ENCODE data around the gene PGPEP1.
"Not testable (repeated sequence)": the region's sequence is repeated elsewhere in the genome, so short reads cannot be mapped to it uniquely, and the experiment has no call there.

Gene PGPEP1

DNA sequence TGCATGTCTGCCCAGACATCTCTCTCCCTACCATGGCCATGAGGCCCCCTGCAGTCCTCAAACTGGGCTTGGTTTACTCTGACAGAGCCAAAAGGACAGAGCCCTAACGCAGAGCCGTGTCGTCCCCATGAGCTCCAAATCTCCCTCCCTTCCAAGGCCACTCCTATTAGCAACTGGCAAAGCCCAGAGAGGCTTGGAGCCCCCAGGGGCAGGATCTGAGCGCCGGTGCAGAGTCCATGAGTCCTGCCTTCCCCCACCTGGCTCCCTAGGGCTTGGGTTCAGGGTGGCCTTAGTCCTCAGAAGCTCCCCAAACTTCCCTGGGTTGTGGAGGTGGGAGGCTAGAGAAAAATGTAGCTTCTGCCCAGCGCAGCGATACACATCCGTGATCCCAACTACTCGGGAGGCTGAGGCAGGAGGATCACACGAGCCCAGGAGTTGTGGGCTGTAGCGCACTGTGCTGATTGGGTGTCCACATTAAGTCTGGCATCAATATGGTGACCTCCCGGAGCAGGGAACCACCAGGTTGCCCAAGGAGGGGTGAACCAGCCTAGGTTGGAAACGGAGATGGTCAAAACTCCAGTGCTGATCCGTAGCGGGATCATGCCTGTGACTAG lies 7.4 kb upstream of the PGPEP1 start:
- no peak for DNase-seq

DNA sequence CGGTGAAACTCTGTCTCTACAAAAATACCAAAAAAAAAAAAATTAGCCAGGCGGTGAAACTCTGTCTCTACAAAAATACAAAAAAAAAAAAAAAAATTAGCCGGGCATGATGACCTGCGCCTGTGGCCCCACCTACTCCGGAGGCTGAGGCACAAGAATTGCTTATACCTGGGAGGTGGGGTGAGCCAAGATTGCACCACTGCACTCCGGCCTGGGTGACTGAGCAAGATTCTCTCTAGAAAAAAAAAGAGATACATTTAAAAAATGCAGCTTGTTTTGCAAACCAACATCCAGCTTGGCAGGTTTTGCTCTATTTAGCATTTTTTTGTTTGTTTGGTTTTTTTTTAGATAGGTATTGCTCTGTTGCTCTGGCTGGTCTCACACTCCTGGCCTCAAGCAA lies 6.7 kb upstream of the PGPEP1 start:
- no peak for DNase-seq

- DNase-seq, result no peak
Measured at GRCh38 chr19:18336121-18336520, 4.3 kb upstream of the PGPEP1 start.

DNA sequence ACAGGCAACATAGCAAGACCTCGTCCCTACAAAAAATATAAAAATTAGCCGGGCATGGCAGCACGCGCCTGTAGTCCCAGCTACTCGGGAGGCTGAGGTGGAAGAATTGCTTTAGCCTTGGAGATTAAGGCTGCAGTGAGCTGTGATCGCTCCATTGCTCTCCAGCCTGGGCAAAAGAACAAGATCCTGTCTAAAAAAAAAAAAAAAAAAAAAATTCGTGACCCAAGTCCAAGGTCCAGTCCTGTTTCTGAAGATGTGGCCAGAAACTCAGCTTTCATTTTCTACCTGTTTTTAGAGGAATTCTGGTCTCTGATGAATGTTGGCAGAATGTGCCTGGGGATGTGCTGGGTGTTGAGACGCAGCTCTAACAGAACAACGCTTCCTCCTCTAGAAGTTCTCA lies 1.9 kb upstream of the PGPEP1 start:
- DNase-seq, result no peak

GRCh38 chr19:18339723-18340122 lies 675 bp upstream of the PGPEP1 start:
- no peak for DNase-seq

DNA sequence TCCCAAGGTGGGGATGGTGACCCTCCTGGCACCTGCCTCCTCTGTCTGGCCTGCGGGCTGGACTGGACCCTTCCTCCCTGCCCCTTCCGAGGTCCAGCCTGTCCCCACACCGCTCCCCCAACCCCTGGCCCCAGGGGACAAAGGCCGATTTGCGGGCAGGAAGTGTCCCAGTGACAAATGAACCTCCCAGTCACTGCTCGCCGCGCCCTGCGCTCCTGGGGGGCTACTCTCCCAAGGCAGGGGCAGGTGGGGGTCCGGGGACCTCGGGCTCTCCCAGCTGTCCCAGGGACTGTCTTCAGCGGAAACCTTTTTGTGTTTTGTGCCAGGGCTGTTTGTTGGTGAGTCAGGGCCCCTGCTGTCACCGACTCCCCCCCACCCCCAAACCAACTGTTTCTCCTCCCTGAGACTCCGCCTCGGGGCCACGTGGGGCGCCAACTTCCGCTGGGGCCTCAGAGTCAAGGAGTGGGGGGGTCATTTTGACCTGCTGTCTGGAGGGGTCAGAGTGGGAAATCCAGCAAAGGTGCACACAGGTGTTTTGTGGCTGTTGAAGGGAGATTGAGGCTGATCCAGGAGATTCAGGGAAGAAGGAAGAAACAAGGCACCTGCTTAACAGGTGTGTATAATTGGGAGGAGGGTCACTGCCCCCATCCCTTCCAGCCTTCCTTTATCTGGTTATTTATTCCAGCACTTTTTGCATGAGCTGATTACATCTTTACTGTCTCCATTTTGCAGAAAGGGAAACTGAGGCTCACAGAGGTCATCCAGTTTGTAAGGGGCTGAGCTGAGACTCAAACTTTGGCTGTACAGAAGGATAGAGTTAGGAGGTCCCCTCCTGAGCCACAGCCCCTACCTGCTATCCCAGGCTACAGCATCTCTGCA lies 831 bp downstream of the PGPEP1 start:
- peak; percentile 55 for DNase-seq

- DNase-seq, result no peak
Measured at GRCh38 chr19:18342090-18342632, 1.8 kb downstream of the PGPEP1 start.

GRCh38 chr19:18344582-18344950 lies 4.2 kb downstream of the PGPEP1 start:
- no peak for DNase-seq

- DNase-seq, result no peak
Measured at GRCh38 chr19:18345296-18345695, 4.9 kb downstream of the PGPEP1 start.

GRCh38 chr19:18346091-18346490 lies 5.7 kb downstream of the PGPEP1 start:
- no peak for DNase-seq

DNA sequence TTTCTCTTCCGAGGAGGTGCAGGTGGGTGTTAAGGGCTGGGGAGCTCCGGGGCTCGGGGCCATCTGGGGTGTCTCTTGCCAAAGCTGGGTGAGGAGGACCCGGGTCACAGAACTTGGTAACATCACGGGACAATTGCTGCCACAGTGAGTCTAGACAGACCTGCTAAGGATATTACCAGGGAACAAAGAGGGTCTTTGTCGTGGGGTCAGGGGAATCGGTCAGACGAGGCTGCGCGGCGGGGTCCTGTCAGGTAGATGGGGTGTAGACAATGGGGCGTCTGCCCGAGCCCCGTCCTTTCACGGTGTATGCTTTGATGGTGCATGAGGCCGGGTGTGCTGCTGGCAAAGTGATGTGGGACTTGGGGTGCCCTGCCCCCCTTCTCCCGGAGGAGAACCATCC lies 7.8 kb downstream of the PGPEP1 start:
- no peak for DNase-seq

GRCh38 chr19:18348818-18349339 lies 8.5 kb downstream of the PGPEP1 start:
- DNase-seq, result not testable (repeated sequence)

DNA sequence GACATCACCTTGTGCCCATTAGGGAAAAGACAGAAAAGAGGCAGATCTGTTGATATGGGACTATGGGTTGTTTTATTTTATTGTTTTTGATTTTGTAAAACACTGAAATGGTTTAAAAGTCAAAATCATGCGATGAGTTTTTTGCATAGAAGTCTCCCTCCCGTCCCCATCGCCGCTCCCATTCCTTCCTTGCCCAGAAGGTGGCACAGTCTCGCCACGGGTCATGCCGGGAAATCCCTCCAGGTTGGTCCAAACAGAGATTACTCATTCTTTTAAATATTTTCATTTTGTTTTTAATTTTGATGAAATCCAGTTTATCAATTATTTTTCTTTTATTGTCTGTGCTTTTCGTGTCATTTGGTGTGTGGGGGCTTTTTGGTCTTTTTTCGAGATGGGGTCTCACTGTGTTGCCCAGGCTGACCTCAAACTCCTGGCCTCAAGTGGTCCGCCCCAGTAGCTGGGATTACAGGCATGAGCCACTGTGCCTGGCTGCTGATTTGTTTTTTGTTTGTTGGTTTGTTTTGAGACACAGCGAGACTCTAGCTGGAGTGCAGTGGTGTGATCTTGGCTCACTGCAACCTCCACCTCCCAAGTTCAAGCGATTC lies 9.2 kb downstream of the PGPEP1 start:
- no peak for DNase-seq

GRCh38 chr19:18350490-18350889 lies 10.1 kb downstream of the PGPEP1 start:
- no peak for DNase-seq

- DNase-seq, result no peak
Measured at GRCh38 chr19:18351544-18351943, 11.1 kb downstream of the PGPEP1 start.

- DNase-seq, result no peak
Measured at GRCh38 chr19:18353378-18354005, 13.1 kb downstream of the PGPEP1 start.

DNA sequence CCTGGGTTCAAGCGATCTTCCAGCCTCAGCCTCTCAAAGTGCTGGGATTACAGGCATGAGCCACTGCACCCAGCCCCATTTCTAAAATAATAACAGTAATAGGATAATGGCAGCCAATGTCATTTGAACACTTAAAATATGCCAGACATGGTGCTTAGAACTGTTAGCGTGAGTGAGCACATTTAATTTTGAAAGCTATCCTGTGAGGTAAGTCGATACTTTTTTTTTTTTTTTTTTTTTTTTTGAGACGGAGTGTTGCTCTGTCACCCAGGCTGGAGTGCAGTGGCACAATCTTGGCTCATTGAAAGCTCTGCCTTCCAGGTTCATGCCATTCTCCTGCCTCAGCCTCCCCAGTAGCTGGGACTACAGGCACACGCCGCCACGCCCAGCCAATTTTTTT lies 14.3 kb downstream of the PGPEP1 start:
- DNase-seq, result not testable (repeated sequence)

GRCh38 chr19:18357041-18357440 lies 16.6 kb downstream of the PGPEP1 start:
- no peak for DNase-seq

GRCh38 chr19:18361646-18362045 lies 21.2 kb downstream of the PGPEP1 start:
- no peak for DNase-seq

- no peak for DNase-seq
Measured at GRCh38 chr19:18362934-18363542, 22.6 kb downstream of the PGPEP1 start.

- DNase-seq, result no peak
Measured at GRCh38 chr19:18363787-18364186, 23.4 kb downstream of the PGPEP1 start.

GRCh38 chr19:18364277-18364825 lies 24.0 kb downstream of the PGPEP1 start:
- not testable (repeated sequence) for DNase-seq
